ENCODE results near the gene EMILIN3. TPM values are rescaled to one million over a fixed set of nuclear protein-coding genes. Genes with fewer than 3 reads are reported as not detected.

EMILIN3 gene
- total RNA-seq, 1 experiment from 2014 or later: 0.25 TPM

DNA sequence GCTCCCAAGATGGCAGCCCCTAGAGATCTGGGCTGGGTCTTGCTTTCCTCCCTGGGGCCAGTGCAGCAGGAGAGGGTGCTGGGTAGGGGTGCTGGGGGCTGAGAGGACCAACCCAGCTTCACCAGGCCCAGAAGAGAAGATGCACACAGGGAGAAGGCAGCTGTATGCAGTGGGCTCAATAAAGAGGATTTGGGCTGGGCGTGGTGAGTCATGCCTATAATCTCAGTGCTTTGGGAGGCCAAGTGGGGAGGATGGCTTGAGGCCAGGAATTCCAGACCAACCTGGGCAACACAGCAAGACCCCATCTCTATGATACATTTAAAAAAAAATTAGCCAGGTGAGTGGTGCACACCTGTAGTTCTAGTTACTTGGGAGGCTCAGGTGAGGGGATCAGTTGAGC, 25.7 kb upstream of the EMILIN3 start:
- DNase-seq (ENCODE audit: extremely low read depth, low read depth): no peak

DNA sequence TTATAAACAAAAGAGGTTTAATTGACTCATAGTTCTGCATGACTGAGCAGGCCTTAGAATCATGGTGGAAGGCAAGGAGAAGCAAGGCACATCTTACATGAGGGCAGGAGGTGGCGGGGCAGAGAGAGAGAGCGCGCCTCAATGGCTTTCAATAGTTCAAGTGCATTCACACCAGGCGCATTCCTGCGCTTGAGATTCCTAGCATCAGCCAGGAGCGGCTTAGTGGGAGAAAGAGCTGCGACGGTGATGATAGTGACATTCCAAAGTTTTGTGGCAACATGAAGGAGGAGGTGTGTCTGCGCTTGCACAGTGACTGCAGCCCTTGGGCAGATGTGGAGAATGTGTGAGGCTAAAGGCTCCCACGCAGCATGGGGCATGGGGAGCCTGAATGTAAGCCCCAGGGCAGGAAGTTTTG, 25.0 kb upstream of the EMILIN3 start:
- DNase-seq (ENCODE audit: extremely low read depth, low read depth): no peak

DNA sequence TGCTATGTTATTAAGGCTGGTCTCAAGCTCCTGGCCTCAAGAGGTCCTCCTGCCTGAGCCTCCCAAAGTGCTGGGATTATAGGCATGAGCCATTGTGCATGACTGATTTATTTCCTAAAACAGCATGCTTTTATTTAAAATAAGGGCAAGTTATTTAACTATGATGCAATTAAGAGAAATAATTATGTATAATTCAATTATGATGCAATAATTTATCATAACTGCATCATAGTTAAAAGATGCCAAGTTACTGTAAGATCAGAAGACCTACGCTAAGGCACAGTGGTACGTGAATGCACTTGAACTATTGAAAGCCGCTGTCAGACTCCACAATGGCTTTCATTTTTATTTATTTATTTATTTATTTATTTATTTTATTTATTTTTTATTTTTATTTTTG, 24.3 kb upstream of the EMILIN3 start:
- no peak for DNase-seq (ENCODE audit: extremely low read depth, low read depth)

- no peak for DNase-seq (ENCODE audit: extremely low read depth, low read depth)
Observed at GRCh38 chr20:41387444-41387851, 20.8 kb upstream of the EMILIN3 start.

DNA sequence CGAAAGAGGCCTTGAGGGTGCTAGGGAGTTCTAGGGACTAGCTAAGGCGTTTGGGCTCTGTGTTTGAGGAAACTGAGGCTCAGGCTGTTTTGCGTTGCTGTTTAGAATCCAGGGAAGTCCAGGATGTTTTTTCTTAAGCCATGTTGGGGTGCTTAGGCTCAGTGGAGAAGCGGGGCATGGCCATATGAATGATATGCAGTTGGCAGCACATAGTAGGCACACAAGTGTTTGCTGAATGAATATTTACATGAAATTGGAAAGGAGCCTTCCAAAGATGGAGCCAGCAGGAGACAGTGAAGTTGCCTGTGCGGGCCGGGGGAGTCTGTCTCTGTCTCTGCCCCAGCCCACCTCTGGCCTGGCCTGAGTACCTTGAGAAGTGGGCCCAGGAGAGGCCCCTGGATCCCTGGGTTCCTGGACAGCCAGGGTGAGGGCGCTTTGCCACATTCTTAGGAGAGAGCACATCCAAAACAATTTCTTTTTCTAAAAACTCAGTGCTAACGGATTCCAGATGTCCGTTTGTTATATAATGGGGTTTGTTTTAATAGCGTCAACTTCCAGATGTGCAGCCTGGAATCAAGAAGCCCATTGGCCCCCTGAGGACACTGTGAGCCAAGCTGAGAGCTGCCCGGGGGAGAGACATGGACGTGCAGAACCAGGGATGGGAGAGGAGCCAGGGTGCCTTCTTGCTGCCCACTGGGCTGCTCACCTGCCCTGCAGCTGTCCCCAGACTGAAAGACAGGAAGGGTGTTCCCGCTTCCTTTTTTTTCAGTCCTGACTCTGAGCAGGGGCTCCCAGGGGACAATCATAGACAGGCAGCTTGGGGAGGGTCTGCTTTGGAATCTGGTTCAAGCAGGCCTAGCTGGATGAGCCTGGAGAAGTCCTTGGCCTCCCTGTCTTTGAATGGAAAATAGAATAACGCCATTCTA, 20.1 kb upstream of the EMILIN3 start:
- DNase-seq (ENCODE audit: extremely low read depth, low read depth): no peak

DNA sequence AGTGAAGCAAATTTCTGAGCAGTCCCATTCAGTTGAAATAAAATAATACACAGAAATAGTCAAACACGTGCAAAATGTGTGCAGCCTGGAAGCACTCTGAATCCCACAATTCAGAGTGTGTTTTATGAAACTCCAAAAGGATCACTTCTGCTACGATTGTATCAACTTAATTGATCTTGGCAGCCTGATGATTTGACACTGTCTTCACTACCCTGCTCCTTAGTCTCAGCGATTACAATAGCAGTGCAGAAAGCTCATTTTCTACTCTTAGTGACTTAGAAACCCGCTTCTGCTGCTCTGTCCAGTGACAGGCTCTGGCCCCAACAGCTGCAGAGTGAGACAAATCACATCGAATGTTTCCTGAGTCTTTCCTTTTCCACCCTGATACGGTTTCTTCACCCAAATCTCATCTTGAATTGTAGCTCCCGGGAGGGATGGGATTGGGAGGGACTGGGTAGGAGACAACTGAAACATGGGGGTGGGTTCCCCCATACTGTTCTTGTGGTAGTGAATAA, 16.2 kb upstream of the EMILIN3 start:
- no peak for DNase-seq (ENCODE audit: extremely low read depth, low read depth)

DNA sequence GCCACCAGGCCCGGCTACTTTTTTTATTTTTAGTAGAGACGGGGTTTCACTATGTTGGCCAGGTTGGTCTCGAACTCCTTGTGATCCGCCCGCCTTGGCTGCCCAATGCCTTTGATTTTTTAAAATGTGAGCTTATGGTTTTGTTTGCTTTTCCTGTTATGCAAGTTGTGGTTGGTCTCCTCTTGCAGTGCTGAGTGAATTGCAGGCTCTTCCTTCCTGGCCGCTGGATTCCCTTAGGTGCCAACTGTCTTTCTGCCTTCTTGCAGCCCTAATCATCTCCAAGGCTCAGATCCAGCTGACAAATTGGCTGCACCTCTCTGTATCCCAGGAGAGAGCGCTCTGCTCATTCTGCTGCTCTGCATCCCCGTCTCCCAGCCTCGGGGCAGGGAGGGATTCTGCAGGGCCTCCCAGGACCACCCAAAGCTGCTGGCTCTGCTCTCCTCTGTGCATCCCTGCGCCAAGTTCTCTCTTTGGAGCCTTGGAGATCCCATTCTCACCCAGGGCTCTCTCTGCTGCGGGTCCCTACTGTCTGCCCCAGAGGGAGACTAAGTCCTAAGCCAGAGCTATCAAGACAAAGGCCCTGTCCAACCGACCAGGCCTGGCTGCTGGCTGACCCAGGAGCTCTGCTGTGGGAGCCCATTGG, 14.1 kb upstream of the EMILIN3 start:
- DNase-seq (ENCODE audit: extremely low read depth, low read depth): no peak

DNA sequence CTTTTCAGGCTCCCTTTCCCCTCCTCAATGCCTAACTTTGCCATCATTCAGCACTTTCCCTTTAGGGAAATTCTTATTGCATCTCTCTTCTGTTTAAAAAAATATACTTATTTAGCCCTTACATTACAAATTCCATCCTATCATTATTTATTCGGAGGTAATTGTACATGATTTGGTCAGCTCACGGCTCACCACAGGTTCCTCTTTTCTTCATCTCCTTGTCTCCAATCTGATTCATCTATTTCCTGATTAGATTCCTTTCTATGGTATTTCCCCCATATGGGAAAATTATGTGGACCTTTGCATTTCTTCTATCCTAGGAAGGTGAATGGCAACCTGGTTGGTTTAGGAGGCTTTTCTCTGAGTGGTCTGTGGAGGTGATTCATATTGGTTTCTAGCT, 12.9 kb upstream of the EMILIN3 start:
- DNase-seq (ENCODE audit: extremely low read depth, low read depth): no peak

- no peak for DNase-seq (ENCODE audit: extremely low read depth, low read depth)
Observed at GRCh38 chr20:41377275-41377674, 10.7 kb upstream of the EMILIN3 start.

- DNase-seq (ENCODE audit: extremely low read depth, low read depth): no peak
Observed at GRCh38 chr20:41376349-41376748, 9.7 kb upstream of the EMILIN3 start.

DNA sequence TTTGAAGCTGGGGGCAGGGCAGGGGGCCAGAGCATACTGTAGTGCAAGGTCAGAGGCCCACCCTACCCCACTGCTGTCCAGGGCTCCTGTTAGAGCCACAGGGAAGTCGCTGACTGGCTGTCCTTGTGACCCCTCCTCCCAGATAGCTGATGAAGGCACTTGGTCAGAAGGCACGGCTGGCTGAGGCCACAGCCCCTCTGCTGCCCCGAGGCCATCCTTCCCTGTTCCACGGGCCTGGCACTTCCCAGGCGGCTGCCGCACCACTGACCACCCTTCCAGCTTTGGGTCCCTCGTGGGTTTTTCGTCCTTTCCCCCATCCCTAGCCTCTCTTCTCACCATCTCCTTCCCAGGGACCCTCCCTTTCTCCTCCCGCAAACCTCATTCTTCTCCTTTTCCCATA, 9.2 kb upstream of the EMILIN3 start:
- DNase-seq (ENCODE audit: extremely low read depth, low read depth): no peak

DNA sequence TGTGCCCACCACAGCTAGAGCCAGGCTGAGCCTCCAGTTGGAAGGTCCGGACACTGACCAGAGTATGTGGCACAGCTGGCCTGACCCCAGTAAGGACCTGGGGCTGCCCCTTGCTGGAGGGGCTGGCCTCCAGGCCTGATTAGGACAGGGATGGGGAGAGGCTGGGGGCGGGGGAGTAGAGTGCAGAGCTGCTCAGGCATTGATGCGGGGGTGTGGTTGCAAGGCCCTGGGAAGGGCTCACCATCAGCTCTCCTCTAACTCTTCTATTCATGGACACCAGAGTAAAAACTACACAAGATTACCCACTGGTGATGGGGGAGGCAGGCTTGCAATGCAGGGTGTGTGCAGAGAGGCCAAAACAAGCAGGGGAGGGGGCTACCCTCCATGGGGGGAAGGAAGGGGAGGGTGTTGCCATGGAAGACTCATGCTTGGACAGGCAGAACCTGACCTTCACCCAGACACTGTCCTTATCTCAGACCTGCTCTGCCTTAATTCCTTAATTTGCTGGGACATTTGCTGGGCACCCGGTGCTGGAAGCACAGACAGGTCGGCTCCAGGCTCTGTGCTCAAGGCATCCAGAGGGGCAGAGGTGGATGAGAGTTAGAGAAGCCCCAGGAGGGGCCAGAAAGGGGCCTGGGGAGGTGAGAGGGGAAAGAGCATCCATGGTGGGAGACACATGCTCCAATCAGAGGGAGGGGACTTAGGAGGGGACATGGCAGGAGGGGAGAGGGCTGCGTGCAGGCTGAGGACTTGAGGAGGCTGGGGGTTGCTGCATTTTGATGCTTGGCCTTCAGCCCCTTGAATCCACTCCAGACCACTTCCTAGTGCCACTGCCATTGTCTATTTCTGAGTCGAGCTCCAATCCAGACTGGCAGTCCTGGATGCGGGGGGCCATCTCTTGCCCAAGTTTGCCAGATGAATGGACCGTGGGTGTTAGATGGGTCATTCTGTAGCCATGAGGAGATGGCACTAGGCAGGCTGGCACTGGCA, 7.6 kb upstream of the EMILIN3 start:
- no peak for DNase-seq (ENCODE audit: extremely low read depth, low read depth)

DNA sequence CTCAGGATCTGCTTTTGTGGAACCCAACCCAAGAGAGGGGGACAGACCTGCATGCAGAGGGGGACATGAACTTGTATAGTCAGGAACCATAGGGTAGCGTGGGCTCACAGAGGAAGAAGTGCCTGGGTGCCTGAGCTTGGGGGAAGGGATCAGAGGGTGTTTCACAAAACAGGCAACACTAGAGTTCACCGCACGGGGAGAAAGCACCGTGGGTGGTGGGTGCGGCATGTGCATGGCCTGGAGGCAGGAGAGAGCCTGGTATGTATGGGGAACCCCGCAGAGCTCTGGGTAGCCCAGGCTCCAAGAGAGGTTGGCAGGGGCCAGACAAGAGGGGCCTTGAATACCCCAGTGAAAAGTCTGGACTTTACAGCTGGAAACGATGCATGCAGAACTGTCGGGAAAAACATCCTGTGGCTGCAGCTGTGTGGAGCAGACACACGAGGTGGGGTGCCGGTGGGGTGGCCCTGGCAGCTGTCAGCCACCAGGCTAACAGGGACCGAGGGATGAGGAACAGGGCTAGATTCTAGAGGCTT, 6.7 kb upstream of the EMILIN3 start:
- no peak for DNase-seq (ENCODE audit: extremely low read depth, low read depth)

DNA sequence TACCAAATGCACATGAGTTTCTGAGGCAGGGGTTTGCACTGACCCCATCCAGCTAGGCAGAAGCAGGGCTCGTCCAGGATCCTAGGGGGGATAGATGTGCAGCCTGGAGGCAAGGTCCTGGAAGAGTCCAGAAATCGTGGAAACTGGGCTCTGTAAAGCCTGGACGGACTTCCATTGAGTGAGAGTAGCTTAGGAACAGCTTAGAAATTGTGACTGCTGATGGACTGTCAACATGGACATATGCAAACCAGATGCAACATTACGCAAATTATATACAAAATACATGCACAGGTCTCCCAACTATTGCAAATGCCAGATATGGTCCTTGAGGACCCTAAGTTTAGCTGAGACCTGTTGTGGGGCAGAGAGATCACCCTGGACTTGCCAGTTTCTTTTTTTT, 4.8 kb upstream of the EMILIN3 start:
- no peak for DNase-seq (ENCODE audit: extremely low read depth, low read depth)

GRCh38 chr20:41370176-41370575, 3.6 kb upstream of the EMILIN3 start:
- no peak for DNase-seq (ENCODE audit: extremely low read depth, low read depth)

DNA sequence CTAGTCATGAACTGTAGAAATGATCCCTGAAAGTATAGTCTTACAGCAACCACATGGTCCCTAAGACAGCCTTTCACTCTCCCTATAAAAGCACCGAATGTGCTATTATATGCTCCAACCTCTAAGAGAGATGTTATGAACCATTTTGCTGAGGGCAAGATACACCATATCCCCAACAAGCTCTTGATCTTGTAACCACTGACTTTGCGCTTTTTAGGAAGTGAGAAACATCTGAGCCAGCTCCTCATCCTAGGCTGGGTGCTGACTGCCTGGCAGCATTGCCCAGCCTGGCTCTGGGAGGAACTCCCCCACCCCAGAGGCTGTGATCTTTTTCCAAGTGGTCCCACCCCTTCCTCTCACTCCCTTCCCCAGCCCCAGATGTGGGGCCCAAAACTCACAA, 3.1 kb upstream of the EMILIN3 start:
- DNase-seq (ENCODE audit: extremely low read depth, low read depth): no peak

DNA sequence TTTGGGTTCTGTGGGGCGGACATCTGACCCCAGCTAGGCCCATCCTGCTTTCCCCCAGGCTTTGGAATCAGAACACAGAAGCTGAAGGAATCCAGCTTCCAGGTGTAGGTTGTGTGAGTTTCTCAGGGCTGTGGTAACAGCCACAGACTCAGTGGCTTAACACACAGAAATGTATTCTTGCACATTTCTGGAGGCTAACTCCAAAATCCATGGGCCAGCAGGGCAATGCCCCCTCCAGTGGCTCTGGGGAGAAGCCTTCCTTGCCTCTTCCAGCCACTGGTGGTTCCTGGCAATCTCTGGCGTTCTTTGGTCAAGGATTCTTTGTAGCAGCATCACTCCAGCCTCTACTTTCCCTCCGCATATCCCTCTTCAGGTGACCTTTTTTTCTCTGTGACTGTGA, 1.3 kb upstream of the EMILIN3 start:
- no peak for DNase-seq (ENCODE audit: extremely low read depth, low read depth)

DNA sequence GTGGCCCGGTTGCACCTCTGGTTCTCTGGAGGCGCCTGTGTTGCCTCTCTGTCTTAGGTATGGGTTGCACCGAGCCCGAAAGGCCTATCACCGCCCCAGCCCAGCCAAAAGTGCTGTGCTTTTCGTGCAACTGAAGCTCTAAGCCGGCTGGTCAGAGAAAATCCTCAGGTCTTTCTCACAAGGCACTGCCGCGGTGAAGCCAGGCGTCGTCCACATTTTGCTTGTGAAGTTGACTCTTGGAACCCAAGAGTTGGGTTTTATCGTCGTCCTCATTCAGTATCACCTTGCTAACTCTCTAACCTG, 726 bp upstream of the EMILIN3 start:
- no peak for DNase-seq (ENCODE audit: extremely low read depth, low read depth)

DNA sequence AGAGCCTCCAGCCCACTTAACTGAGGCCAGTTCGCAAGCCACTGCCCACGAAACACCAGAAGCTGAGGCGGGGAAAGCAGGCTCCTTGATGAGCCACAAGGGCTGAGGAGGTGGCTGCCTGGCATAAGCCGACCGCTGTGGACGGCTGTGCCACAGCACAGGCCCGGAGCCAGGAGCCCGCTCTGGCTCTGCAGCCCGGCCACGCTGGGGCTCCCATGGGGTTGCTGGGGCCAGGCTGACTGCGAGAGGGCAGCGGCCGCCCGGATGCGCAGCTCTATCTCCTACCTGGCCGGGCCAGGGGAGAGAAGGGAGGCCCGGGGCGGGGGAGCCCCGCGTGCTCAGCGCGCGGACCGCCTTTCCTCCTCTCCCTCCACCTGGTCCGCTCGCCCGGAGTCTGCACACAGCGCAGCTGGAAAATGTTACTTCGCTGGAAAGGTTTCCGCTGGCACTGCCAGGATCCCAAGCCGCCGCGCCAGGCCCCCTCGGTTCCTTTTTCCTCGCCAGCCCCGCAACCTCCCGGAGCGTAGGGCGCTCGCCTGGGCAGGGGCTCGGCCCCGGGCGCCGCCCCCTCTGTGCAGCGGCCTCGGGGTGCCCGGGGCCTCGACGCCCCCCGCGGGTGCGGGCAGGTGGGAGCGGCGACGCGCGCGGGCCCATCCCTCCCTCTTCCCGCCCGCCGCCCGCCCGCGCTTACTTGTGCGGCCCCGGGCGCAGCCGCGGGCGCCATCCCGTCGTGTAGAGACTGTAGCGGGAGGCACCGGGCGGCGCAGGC, 657 bp downstream of the EMILIN3 start:
- DNase-seq (ENCODE audit: extremely low read depth, low read depth): no peak

Data from NCI-H460 (cell line).